Muscle layer of colon (tissue), 2 donors: ENCODE data around the gene RCVRN.
"Not testable (repeated sequence)": the region's sequence is repeated elsewhere in the genome, so short reads cannot be mapped to it uniquely, and the experiment has no call there.

Source experiments
- H3K27ac ChIP-seq: one replicate; pipeline ENCODE4 v1.7.0; 2013; ENCODE audit warnings: low read depth, mild to moderate bottlenecking, low read length, moderate library complexity
- H3K27me3 ChIP-seq, 2 donors: one replicate each; pipeline ENCODE4 v1.7.0; 2013; ENCODE audit warnings: low read length in 2 of 2, mild to moderate bottlenecking in 2 of 2; ENCODE audit not compliant: insufficient read depth in 2 of 2, control insufficient read depth in 1 of 2
- H3K36me3 ChIP-seq: one replicate; pipeline ENCODE4 v1.7.0; 2013; ENCODE audit warnings: mild to moderate bottlenecking, low read length; ENCODE audit not compliant: insufficient read depth
- H3K4me1 ChIP-seq: one replicate; pipeline ENCODE4 v1.7.0; 2013; ENCODE audit warnings: mild to moderate bottlenecking, low read length; ENCODE audit not compliant: insufficient read depth
- H3K4me3 ChIP-seq, 2 donors: one replicate each; pipeline ENCODE4 v1.7.0; 2013; ENCODE audit warnings: low read length in 2 of 2, low read depth in 1 of 2, mild to moderate bottlenecking in 1 of 2, moderate library complexity in 1 of 2
- H3K9ac ChIP-seq: one replicate; pipeline ENCODE4 v1.7.0; 2013; ENCODE audit warnings: low read length
- H3K9me3 ChIP-seq: one replicate; pipeline ENCODE4 v1.7.0; 2013; ENCODE audit warnings: mild to moderate bottlenecking, low read length
- donor health status: abdominal sarcoma.
- donor health status: Adenocarcinoma of cecum.

The RCVRN gene

GRCh38 chr17:9921216-9921615, 16.1 kb upstream of the RCVRN start:
- not testable (repeated sequence) for H3K9me3 ChIP-seq, H3K4me1 ChIP-seq, H3K9ac ChIP-seq, H3K27ac ChIP-seq, H3K4me3 ChIP-seq, H3K27me3 ChIP-seq
- H3K36me3 ChIP-seq: peaks cover 24% of the 10 kb centered on the region

GRCh38 chr17:9918804-9919352, 13.8 kb upstream of the RCVRN start:
- Histone ChIP-seq H3K4me1 (no peaks in the 10 kb centered on the region), H3K36me3 (peaks cover 30% of the 10 kb centered on the region), H3K27me3 (no peaks in the 10 kb centered on the region)

GRCh38 chr17:9918352-9918751, 13.3 kb upstream of the RCVRN start:
- no peak overlapping the region for H3K9ac ChIP-seq

More at GRCh38 chr17:9918804-9919352, 13.8 kb upstream of the RCVRN start:
- Histone ChIP-seq H3K4me3 (no peak overlapping the region), H3K27ac (no peak overlapping the region), H3K9me3 (no peaks in the 10 kb centered on the region), H3K9ac (no peak overlapping the region)

GRCh38 chr17:9917801-9918200, 12.7 kb upstream of the RCVRN start:
- peaks cover 30% of the 10 kb centered on the region for H3K36me3 ChIP-seq
- no peaks in the 10 kb centered on the region for H3K4me1 ChIP-seq

More at GRCh38 chr17:9918352-9918751, 13.3 kb upstream of the RCVRN start:
- H3K4me1 ChIP-seq: no peaks in the 10 kb centered on the region
- H3K27me3 ChIP-seq: no peaks in the 10 kb centered on the region
- no peaks in the 10 kb centered on the region for H3K9me3 ChIP-seq
- H3K4me3 ChIP-seq: no peak overlapping the region
- H3K27ac ChIP-seq: no peak overlapping the region
- peaks cover 30% of the 10 kb centered on the region for H3K36me3 ChIP-seq

GRCh38 chr17:9917131-9917530, 12.1 kb upstream of the RCVRN start:
- peaks cover 30% of the 10 kb centered on the region for H3K36me3 ChIP-seq
- no peak overlapping the region for H3K27ac ChIP-seq
- no peak overlapping the region for H3K9ac ChIP-seq
- H3K4me1 ChIP-seq: no peaks in the 10 kb centered on the region
- H3K27me3 ChIP-seq: no peaks in the 10 kb centered on the region
- no peak overlapping the region for H3K4me3 ChIP-seq
- H3K9me3 ChIP-seq: no peaks in the 10 kb centered on the region

More at GRCh38 chr17:9917801-9918200, 12.7 kb upstream of the RCVRN start:
- no peak overlapping the region for H3K4me3 ChIP-seq
- H3K27me3 ChIP-seq: no peaks in the 10 kb centered on the region
- H3K9me3 ChIP-seq: no peaks in the 10 kb centered on the region
- no peak overlapping the region for H3K9ac ChIP-seq
- H3K27ac ChIP-seq: no peak overlapping the region

- H3K27ac ChIP-seq: no peak overlapping the region
- H3K4me1 ChIP-seq: no peaks in the 10 kb centered on the region
- no peaks in the 10 kb centered on the region for H3K27me3 ChIP-seq
- H3K36me3 ChIP-seq: peaks cover 30% of the 10 kb centered on the region
- H3K4me3 ChIP-seq: no peak overlapping the region
- H3K9me3 ChIP-seq: no peaks in the 10 kb centered on the region
- no peak overlapping the region for H3K9ac ChIP-seq
Measured at GRCh38 chr17:9916108-9916507, 11.0 kb upstream of the RCVRN start.

GRCh38 chr17:9913476-9913875, 8.4 kb upstream of the RCVRN start:
- Histone ChIP-seq H3K27ac (no peak overlapping the region), H3K27me3 (peaks cover 0 to 4% of the 10 kb centered on the region in 2 donors), H3K36me3 (peaks cover 13% of the 10 kb centered on the region), H3K4me3 (no peak overlapping the region), H3K4me1 (no peaks in the 10 kb centered on the region), H3K9me3 (no peaks in the 10 kb centered on the region), H3K9ac (no peak overlapping the region)

GRCh38 chr17:9912121-9913099, 7.3 kb upstream of the RCVRN start:
- Histone ChIP-seq H3K4me3 (no peak overlapping the region), H3K4me1 (peaks cover 5% of the 10 kb centered on the region), H3K9ac (no peak overlapping the region), H3K27me3 (peaks cover 0 to 4% of the 10 kb centered on the region in 2 donors), H3K9me3 (no peaks in the 10 kb centered on the region), H3K36me3 (peaks cover 6% of the 10 kb centered on the region), H3K27ac (no peak overlapping the region)

GRCh38 chr17:9911089-9911488, 6.0 kb upstream of the RCVRN start:
- Histone ChIP-seq H3K36me3 (peaks cover 6% of the 10 kb centered on the region), H3K27me3 (peaks cover 0 to 4% of the 10 kb centered on the region in 2 donors), H3K9me3 (no peaks in the 10 kb centered on the region), H3K4me1 (peaks cover 5% of the 10 kb centered on the region), H3K27ac (no peak overlapping the region), H3K4me3 (no peak overlapping the region), H3K9ac (no peak overlapping the region)

GRCh38 chr17:9908649-9909042, 3.6 kb upstream of the RCVRN start:
- H3K9ac ChIP-seq: no peak overlapping the region
- H3K27me3 ChIP-seq: peaks cover 0 to 4% of the 10 kb centered on the region in 2 donors
- H3K36me3 ChIP-seq: no peaks in the 10 kb centered on the region
- H3K9me3 ChIP-seq: no peaks in the 10 kb centered on the region
- H3K4me1 ChIP-seq: peaks cover 5% of the 10 kb centered on the region
- H3K27ac ChIP-seq: no peak overlapping the region
- no peak overlapping the region for H3K4me3 ChIP-seq

GRCh38 chr17:9907883-9908648, 3.0 kb upstream of the RCVRN start:
- Histone ChIP-seq H3K36me3 (no peaks in the 10 kb centered on the region), H3K27ac (no peak overlapping the region), H3K4me3 (no peak overlapping the region), H3K9ac (no peak overlapping the region), H3K27me3 (peaks cover 0 to 4% of the 10 kb centered on the region in 2 donors), H3K9me3 (no peaks in the 10 kb centered on the region), H3K4me1 (peaks cover 5% of the 10 kb centered on the region)
